IMR-90 (cell line): ENCODE data around the gene FBN3. TPM values are rescaled to one million over a fixed set of nuclear protein-coding genes. Genes with fewer than 3 reads are reported as not detected.

Experiments used
- ATAC-seq: fragments of 200-7000 bp; cut with Tn5 transposase; 2 replicates; pipeline ENCODE4 v1.9.1; 2020; ENCODE audit warnings: low read depth, mild to moderate bottlenecking, moderate library complexity
- BruUV-seq: library from RNA; stranded (reverse); fragments of 400-500 nt; replicated peaks from 2 replicates; lab custom pipeline; 2021; lab: Mats Ljungman, UMichigan
- CTCF ChIA-PET: fragments of 300-600 bp; formaldehyde crosslinking; extraction: SDS; loops from one replicate; lab custom pipeline; 2021; ENCODE audit warnings: antibody characterized with exemption; lab: Yijun Ruan, JAX
- POLR2A ChIA-PET: fragments of 300-600 bp; sonication (Branson Sonifier 250); formaldehyde crosslinking; loops from one replicate; lab custom pipeline; 2022; ENCODE audit warnings: antibody characterized with exemption; ENCODE audit not compliant: unreplicated experiment; lab: Charles Lee
- DNase-seq: peaks from one replicate; pipeline ENCODE4 v3.0.0; 2013
- H2AFZ ChIP-seq: replicated peaks from 2 replicates; pipeline ENCODE3; 2013; ENCODE audit warnings: low read length, mild to moderate bottlenecking; ENCODE audit not compliant: poor library complexity
- H2AK5ac ChIP-seq: 2 replicates; pipeline ENCODE4 v1.6.1; 2013; ENCODE audit warnings: low read depth, low read length, inconsistent platforms
- H2AK9ac ChIP-seq: replicated peaks from 2 replicates; pipeline ENCODE3; 2013; ENCODE audit warnings: mild to moderate bottlenecking, low read depth, low read length, moderate library complexity; ENCODE audit not compliant: poor library complexity
- H2BK120ac ChIP-seq: 2 replicates; pipeline ENCODE4 v1.6.1; 2013; ENCODE audit warnings: low read depth, low read length, inconsistent platforms
- H2BK15ac ChIP-seq: 3 replicates; pipeline ENCODE4 v1.6.1; 2013; ENCODE audit warnings: low read depth, low read length, inconsistent platforms
- H2BK20ac ChIP-seq: 2 replicates; pipeline ENCODE4 v1.6.1; 2013; ENCODE audit warnings: low read depth, mild to moderate bottlenecking, inconsistent platforms, low read length, moderate library complexity
- H2BK5ac ChIP-seq: 2 replicates; pipeline ENCODE4 v1.6.1; 2013; ENCODE audit warnings: mild to moderate bottlenecking, low read depth, low read length, inconsistent platforms; ENCODE audit not compliant: poor library complexity, severe bottlenecking
- H3K14ac ChIP-seq: replicated peaks from 2 replicates; pipeline ENCODE4 v1.6.1; 2013; ENCODE audit warnings: low read depth, low read length, inconsistent platforms
- H3K18ac ChIP-seq: 2 replicates; pipeline ENCODE4 v1.6.1; 2013; ENCODE audit warnings: low read depth, low read length, control low read depth
- H3K23ac ChIP-seq: 2 replicates; pipeline ENCODE4 v1.6.1; 2013; ENCODE audit warnings: low read depth, low read length, inconsistent platforms
- H3K27ac ChIP-seq: 2 replicates; pipeline ENCODE4 v1.5.1; 2013; ENCODE audit warnings: mild to moderate bottlenecking, control low read depth, low read length; ENCODE audit not compliant: insufficient read depth
- H3K27me3 ChIP-seq: 2 replicates; pipeline ENCODE4 v1.6.1; 2013; ENCODE audit warnings: low read length; ENCODE audit not compliant: control insufficient read depth, insufficient read depth
- H3K36me3 ChIP-seq: 2 replicates; pipeline ENCODE4 v1.6.1; 2013; ENCODE audit warnings: low read length, mixed read lengths; ENCODE audit not compliant: control insufficient read depth, insufficient read depth
- H3K4ac ChIP-seq: 2 replicates; pipeline ENCODE4 v1.6.1; 2013; ENCODE audit warnings: low read depth, low read length, inconsistent platforms
- H3K4me1 ChIP-seq: 2 replicates; pipeline ENCODE4 v1.6.1; 2013; ENCODE audit warnings: low read length, mixed read lengths; ENCODE audit not compliant: control insufficient read depth, insufficient read depth
- H3K4me2 ChIP-seq: 2 replicates; pipeline ENCODE4 v1.6.1; 2013; ENCODE audit warnings: low read depth, mild to moderate bottlenecking, control low read depth, low read length, moderate library complexity
- H3K4me3 ChIP-seq: 2 replicates; pipeline ENCODE4 v1.5.1; 2013; ENCODE audit warnings: low read depth, mild to moderate bottlenecking, control low read depth, low read length, moderate library complexity; ENCODE audit not compliant: insufficient read depth
- H3K56ac ChIP-seq: 2 replicates; pipeline ENCODE4 v1.6.1; 2013; ENCODE audit warnings: low read length, inconsistent platforms; ENCODE audit not compliant: insufficient read depth; ENCODE audit errors: extremely low read depth
- H3K79me1 ChIP-seq, 2 experiments: 2 replicates each; pipeline ENCODE4 v1.6.1; 2013; ENCODE audit warnings: low read length in 2 of 2, inconsistent platforms in 1 of 2, low read depth in 1 of 2
- H3K9ac ChIP-seq: 2 replicates; pipeline ENCODE4 v1.6.1; 2013; ENCODE audit warnings: low read depth, low read length, control low read depth
- H3K9me1 ChIP-seq: 2 replicates; pipeline ENCODE4 v1.6.1; 2013; ENCODE audit warnings: low read length, inconsistent platforms; ENCODE audit not compliant: insufficient read depth
- H3K9me3 ChIP-seq: 2 replicates; pipeline ENCODE4 v1.6.1; 2013; ENCODE audit warnings: low read length; ENCODE audit not compliant: control insufficient read depth, insufficient read depth
- H4K20me1 ChIP-seq: 2 replicates; pipeline ENCODE4 v1.6.1; 2013; ENCODE audit warnings: low read length, inconsistent platforms; ENCODE audit not compliant: insufficient read depth
- H4K5ac ChIP-seq: 2 replicates; pipeline ENCODE4 v1.6.1; 2013; ENCODE audit warnings: mild to moderate bottlenecking, low read depth, low read length, control low read depth
- H4K8ac ChIP-seq, 2 experiments: 2 replicates each; pipeline ENCODE4 v1.6.1; 2013; ENCODE audit warnings: low read depth in 2 of 2, low read length in 2 of 2, control low read depth in 1 of 2, inconsistent platforms in 1 of 2
- H4K91ac ChIP-seq: 2 replicates; pipeline ENCODE4 v1.6.1; 2013; ENCODE audit warnings: low read depth, low read length, inconsistent platforms; ENCODE audit not compliant: insufficient read depth
- CEBPB ChIP-seq: IDR thresholded peaks from 2 replicates; pipeline ENCODE4 v1.6.1; 2012; ENCODE audit warnings: low read depth, low read length, improper control_type of control experiment
- WGBS, 2 experiments: methylation state at CpG; one replicate each; pipeline versions ENCODE4 v1.1.5 to v1.1.7; 2013; ENCODE audit warnings: missing lambda C conversion rate in 2 of 2; ENCODE audit not compliant: insufficient read length in 1 of 2; ENCODE audit errors: extremely low coverage in 2 of 2; 5-methylcytosine and 5-hydroxymethylcytosine counted together
- dilution Hi-C: fragments of 300-500 bp; cut with HindIII; formaldehyde crosslinking; loops from one replicate; pipeline ENCODE4 v1.14.3; 2018; ENCODE audit warnings: low sequenced_read_pairs; ENCODE audit not compliant: unreplicated experiment
- in situ Hi-C: fragments of 300-500 bp; cut with MboI; formaldehyde crosslinking; loops from 3 replicates; pipeline ENCODE4 v1.14.3; 2019; ENCODE audit warnings: low sequenced_read_pairs, inconsistent platforms, mixed read lengths
- intact Hi-C: fragments of 100-400 bp; cut with micrococcal nuclease; formaldehyde crosslinking; loops from 2 replicates; pipeline ENCODE4 v1.10.0; 2022
- polyA plus RNA-seq, 3 experiments: library from polyadenylated mRNA; depleted of rRNA; stranded (reverse); fragments of >200 nt; gene quantifications; 2 replicates each; pipeline ENCODE4 v1.2.3, GENCODE V29; 2012; ENCODE audit warnings: low replicate concordance in 1 of 3
- total RNA-seq: library from RNA; depleted of rRNA; stranded (reverse); fragments of >200 nt; gene quantifications from 2 replicates; pipeline ENCODE4 v1.2.3, GENCODE V29; 2012

FBN3 gene
- total and polyA plus RNA-seq, 2 of the 4 experiments (the other 2 are of a cell fraction) = not detected

GRCh38 chr19:8148088-8148409 lies 1.3 kb downstream of the FBN3 start:
- H4K20me1 ChIP-seq = no peaks in the 10 kb centered on the region
- H3K23ac ChIP-seq = no peak overlapping the region
- H3K36me3 ChIP-seq = no peaks in the 10 kb centered on the region
- no peak overlapping the region for H2AFZ ChIP-seq
- H4K5ac ChIP-seq = no peak overlapping the region
- H2BK20ac ChIP-seq = no peak overlapping the region
- no peak overlapping the region for H3K18ac ChIP-seq
- dilution Hi-C loops (no loop called here), in situ Hi-C loops (no loop called here), intact Hi-C loops (no loop called here)
- POLR2A ChIA-PET = no interaction called here
- WGBS, 2 experiments = no CpG with 5 or more reads among the region's 6 CpGs
- no peak overlapping the region for H3K27ac ChIP-seq
- H4K91ac ChIP-seq = no peak overlapping the region
- H2BK15ac ChIP-seq = no peak overlapping the region
- TF ChIP-seq CEBPB = no peak
- no peak overlapping the region for H3K4ac ChIP-seq
- DNase-seq = no peak
- no peak overlapping the region for H3K4me2 ChIP-seq
- H3K4me1 ChIP-seq = no peaks in the 10 kb centered on the region
- BruUV-seq = no TSS peak
- H3K56ac ChIP-seq = no peak overlapping the region
- H3K14ac ChIP-seq = no peak overlapping the region
- no peaks in the 10 kb centered on the region for H3K79me1 ChIP-seq
- no peaks in the 10 kb centered on the region for H3K9me1 ChIP-seq
- H2AK5ac ChIP-seq = no peak overlapping the region
- no peak overlapping the region for H4K8ac ChIP-seq
- H3K9ac ChIP-seq = no peak overlapping the region
- no peak overlapping the region for H2BK5ac ChIP-seq
- ATAC-seq = no peak
- CTCF ChIA-PET = no interaction called here
- H2BK120ac ChIP-seq = no peak overlapping the region
- no peak overlapping the region for H3K4me3 ChIP-seq
- H2AK9ac ChIP-seq = no peak overlapping the region
- H3K27me3 ChIP-seq = peaks cover 68% of the 10 kb centered on the region
- no peaks in the 10 kb centered on the region for H3K9me3 ChIP-seq
